ENCODE measurements around the gene PLEKHD1. TPM values are rescaled to one million over a fixed set of nuclear protein-coding genes. Genes with fewer than 3 reads are reported as not detected.

PLEKHD1 gene
- total and polyA plus RNA-seq, 2 of the 8 experiments (the other 6 are each of a cell fraction or from before 2014, with no cell fraction given) = 0.24 to 0.48 TPM

- Histone ChIP-seq H3K27me3 (replicated peaks in 1 of 4; ENCODE audit: control insufficient read depth in 3 of 4, extremely low read depth in 1 of 4, insufficient read depth in 3 of 4, low read length in 3 of 4) (no peaks in the 10 kb centered on the region), H3K36me3 (ENCODE audit: control insufficient read depth in 2 of 4, insufficient read depth in 4 of 4, low read length in 3 of 4) (no peaks in the 10 kb centered on the region), H3K79me1 (ENCODE audit: low read depth, low read length) (no peaks in the 10 kb centered on the region), H3K4me3 (ENCODE audit: extremely low read depth in 1 of 4, insufficient read depth in 2 of 4, low read depth in 3 of 4, low read length in 4 of 4) (no peak overlapping the region), H4K5ac (ENCODE audit: insufficient read length, low read depth, low read length) (no peak overlapping the region), H4K91ac (replicated peaks; ENCODE audit: insufficient read length, low read length) (no peak overlapping the region), H4K20me1 (replicated peaks in 1 of 2; ENCODE audit: control insufficient read depth in 1 of 2, insufficient read depth in 2 of 2, low read length in 2 of 2) (no peaks in the 10 kb centered on the region), H3K4ac (replicated peaks; ENCODE audit: insufficient read length, low read depth, low read length) (no peak overlapping the region), H3K79me2 (ENCODE audit: control insufficient read depth in 1 of 2, insufficient read depth in 2 of 2, low read length in 2 of 2) (no peaks in the 10 kb centered on the region), H3K4me1 (replicated peaks in 1 of 4; ENCODE audit: control insufficient read depth in 3 of 4, insufficient read depth in 4 of 4, low read length in 3 of 4) (no peaks in the 10 kb centered on the region), H3K14ac (ENCODE audit: insufficient read length) (no peak overlapping the region), H2BK20ac (ENCODE audit: low read length) (no peak overlapping the region), H3K23ac (ENCODE audit: insufficient read length) (no peak overlapping the region), H2BK12ac (ENCODE audit: low read depth, low read length) (no peak overlapping the region), H2BK120ac (replicated peaks; ENCODE audit: low read depth, low read length) (no peak overlapping the region), H3K56ac (replicated peaks; ENCODE audit: insufficient read length, low read depth, low read length) (no peak overlapping the region), H3K4me2 (ENCODE audit: insufficient read depth in 1 of 2, low read depth in 2 of 2, low read length in 2 of 2) (no peak overlapping the region), H3K18ac (ENCODE audit: extremely low read depth, low read length) (no peak overlapping the region; the same call in 1 of the 2 replicates), H3K9me3 (ENCODE audit: insufficient read depth in 2 of 2, low read depth in 1 of 2, low read length in 1 of 2) (no peaks in the 10 kb centered on the region), H2AK5ac (ENCODE audit: low read depth, low read length) (no peak overlapping the region), H2BK5ac (ENCODE audit: low read depth, low read length) (no peak overlapping the region), H3K23me2 (ENCODE audit: low read depth, low read length) (no peaks in the 10 kb centered on the region), H2BK15ac (ENCODE audit: low read length) (no peak overlapping the region), H2AFZ (ENCODE audit: low read length) (no peak overlapping the region), H4K8ac (ENCODE audit: extremely low read depth, insufficient read depth, low read length) (no peak overlapping the region), H3K27ac (ENCODE audit: low read depth, low read length) (no peak overlapping the region), H3K9ac (replicated peaks in 1 of 4; ENCODE audit: extremely low read depth in 1 of 4, low read depth in 3 of 4, low read length in 3 of 4) (no peak overlapping the region)
- ChIA-PET POLR2A (ENCODE audit: partially characterized antibody) (interaction anchor here (1.3 to 1.8 kb wide), 3 partner anchors 11 to 42 kb away, joined by 3 to 4 read pairs (median 3); no protein-coding TSS in a partner anchor), CTCF (ENCODE audit: partially characterized antibody) (interaction anchor here (0.8 to 1.7 kb wide), 3 partner anchors 20 to 45 kb away, joined by 3 to 9 read pairs (median 3); no protein-coding TSS in a partner anchor)
- 89% methylated on average over 4 of the region's 4 CpGs; no CpG with 5 or more reads in 1 of the 2 experiments for WGBS, 2 experiments (ENCODE audit: extremely low coverage in 1 of 2, insufficient coverage in 1 of 2, insufficient read length in 1 of 2, insufficient replicate concordance in 2 of 2, low coverage in 1 of 2, low lambda C conversion rate in 2 of 2, missing lambda C conversion rate in 1 of 2)
- FAIRE-seq (no peak), DNase-seq (ENCODE audit: low read depth in 1 of 2, low spot score in 2 of 2) (no peak)
- TF ChIP-seq POU5F1 (IDR thresholded peaks at IDR 0.05; ENCODE audit: low read depth, low read length) (no peak), TAF7 (optimal IDR thresholded peaks at IDR 0.05; ENCODE audit: borderline replicate concordance, low read depth, low read length) (no peak), MAX (IDR thresholded peaks at IDR 0.05) (no peak), YY1 (IDR thresholded peaks at IDR 0.05; ENCODE audit: low read depth, low read length) (no peak), ATF2 (IDR thresholded peaks at IDR 0.05; ENCODE audit: low read length) (no peak)
These were observed 45.6 kb downstream of the PLEKHD1 start for GRCh38 chr14:69530095-69530494.
